Stimulated activated naive CD4-positive, alpha-beta T cell (primary cell): ENCODE results near the gene ARHGEF28.

Experiments used
- DNase-seq, 6 experiments: peaks; one replicate each; lab custom pipeline; 2025; lab: John Stamatoyannopoulos, UW

The ARHGEF28 gene

GRCh38 chr5:73735032-73735734 lies 109.2 kb downstream of the ARHGEF28 start:
- DNase-seq, result no peak

DNA sequence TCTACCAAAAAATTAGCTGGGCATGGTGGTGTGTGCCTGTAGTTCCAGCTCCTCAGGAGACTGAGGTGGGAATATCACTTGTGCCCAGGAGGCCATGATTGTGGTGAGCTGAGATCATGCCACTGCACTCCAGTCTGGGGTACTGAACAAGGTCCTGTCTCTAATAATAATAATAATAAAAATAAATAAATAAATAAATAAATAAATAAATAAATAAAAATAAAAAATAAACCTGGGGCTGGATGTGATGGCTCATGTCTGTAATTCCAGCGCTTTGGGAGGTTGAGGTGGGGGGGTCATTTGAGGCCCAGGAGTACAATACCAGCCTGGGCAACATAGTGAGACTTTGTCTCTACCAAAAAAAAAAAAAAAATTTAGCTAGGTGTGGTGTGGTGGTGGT lies 113.7 kb downstream of the ARHGEF28 start:
- no peak for DNase-seq

- no peak for DNase-seq
Measured at GRCh38 chr5:73740274-73740790, 114.3 kb downstream of the ARHGEF28 start.

GRCh38 chr5:73743161-73743560 lies 117.2 kb downstream of the ARHGEF28 start:
- DNase-seq, result no peak

DNA sequence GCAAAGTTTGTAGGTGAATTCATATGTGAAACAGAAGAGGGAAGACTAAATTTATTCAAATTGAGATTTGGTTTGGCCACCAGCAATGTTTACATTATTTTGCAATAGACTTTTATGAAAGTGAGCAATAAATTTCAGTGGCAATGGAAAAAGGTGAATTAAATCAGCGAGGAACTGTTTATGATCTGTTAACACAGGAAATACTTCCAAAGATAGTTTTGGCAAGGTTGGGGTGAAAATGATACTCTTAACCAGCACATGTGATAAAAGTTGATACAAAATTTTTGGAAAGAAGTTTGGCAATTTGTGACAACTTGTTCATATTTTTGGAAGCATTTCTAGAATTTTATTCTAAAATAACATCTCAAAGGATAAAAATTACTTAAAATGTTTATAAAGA lies 119.8 kb downstream of the ARHGEF28 start:
- no peak for DNase-seq

DNA sequence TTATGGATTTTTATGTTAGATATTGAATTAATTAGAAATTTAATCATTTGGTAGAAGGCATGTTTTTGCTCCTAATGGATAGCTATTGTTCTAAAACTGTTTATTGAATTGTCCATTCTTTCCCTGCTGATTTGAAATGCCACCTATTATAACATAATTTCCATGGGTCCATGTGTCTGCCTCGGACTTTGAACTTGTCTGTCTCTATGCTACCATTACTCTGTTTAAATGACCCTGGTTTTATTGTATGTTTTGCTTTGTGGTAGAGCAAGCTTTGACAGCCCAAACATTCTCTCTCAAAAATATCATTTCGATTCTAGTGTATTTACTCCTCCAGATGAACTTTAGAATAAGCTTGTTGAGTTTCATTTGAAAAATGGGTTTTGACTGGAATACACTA lies 120.6 kb downstream of the ARHGEF28 start:
- DNase-seq, result no peak

- no peak for DNase-seq
Measured at GRCh38 chr5:73747696-73748380, 121.8 kb downstream of the ARHGEF28 start.

GRCh38 chr5:73748510-73749400 lies 122.8 kb downstream of the ARHGEF28 start:
- no peak for DNase-seq

DNA sequence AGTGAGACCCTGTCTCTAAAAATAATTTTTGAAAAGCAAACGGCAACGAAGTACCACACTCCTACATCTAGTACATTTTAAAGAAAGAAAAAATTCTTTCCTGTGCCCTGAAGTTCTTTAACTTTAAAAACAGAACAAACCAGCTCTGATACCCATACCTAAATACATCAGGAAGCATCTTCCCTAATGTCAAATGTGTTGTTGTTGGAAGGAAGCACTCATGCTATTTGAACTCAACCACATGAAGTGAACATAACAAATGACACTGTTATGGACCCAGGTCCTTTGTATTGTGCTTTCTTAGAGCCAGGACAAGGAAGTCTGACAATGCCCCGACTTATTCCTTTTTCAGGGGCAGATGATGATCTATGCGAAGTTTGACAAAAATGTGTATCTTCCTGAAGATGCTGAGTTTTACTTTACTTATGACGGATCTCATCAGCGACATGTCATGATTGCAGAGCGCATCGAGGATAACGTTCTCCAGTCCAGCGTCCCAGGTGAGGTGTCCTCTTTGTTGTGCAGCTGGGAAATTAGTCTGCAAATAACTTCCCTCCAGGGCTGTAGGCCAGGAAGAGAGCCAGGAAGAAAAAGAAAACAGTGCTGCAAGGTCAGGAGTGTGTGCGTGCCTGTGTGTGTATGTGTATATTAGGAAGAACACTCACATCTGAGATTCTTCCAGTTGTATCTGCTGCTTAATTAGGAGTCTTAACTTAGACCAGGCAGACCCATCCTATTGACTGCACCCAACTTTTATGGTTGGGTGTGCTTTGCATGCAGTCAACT lies 123.7 kb downstream of the ARHGEF28 start:
- no peak for DNase-seq

GRCh38 chr5:73751254-73751914 lies 125.4 kb downstream of the ARHGEF28 start:
- no peak for DNase-seq

DNA sequence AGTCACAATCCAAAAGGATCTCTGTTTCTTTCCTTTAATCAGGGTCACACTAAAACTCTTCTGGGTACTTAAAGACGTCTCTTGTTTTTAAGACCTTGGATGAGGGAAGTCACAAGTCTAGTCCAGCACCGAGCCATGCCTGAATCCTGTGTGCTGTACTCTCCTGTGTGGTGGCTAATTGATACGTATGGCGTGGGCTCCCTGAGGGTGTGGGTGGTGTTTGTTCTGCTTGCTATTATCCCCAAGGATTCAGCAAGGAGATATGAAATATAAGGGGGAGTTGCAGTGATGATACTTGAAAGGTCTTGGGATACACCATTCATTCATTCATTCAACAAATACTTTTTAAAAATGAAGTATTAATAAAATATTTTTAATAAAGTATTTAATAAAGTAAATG lies 128.3 kb downstream of the ARHGEF28 start:
- no peak for DNase-seq

DNA sequence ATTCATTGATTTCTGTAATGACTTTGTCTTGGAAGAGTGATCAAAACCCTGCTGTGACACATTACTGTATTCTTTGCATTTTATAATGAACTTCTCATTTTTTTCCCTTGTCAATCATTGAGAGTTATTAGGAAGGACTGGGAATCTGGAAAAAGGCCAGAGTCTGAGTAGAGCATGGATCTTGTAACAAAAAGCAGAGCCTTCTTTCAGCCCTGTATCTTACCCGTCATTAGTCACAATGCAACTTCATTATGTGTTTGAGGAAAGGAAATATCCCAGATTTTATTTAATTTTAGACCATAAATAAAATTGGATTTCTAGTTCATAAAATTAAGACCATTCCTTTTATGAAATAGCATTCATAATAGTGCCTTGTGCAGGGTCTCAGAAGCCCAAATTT lies 131.4 kb downstream of the ARHGEF28 start:
- DNase-seq, result no peak

- DNase-seq, result no peak
Measured at GRCh38 chr5:73759771-73760170, 133.8 kb downstream of the ARHGEF28 start.

DNA sequence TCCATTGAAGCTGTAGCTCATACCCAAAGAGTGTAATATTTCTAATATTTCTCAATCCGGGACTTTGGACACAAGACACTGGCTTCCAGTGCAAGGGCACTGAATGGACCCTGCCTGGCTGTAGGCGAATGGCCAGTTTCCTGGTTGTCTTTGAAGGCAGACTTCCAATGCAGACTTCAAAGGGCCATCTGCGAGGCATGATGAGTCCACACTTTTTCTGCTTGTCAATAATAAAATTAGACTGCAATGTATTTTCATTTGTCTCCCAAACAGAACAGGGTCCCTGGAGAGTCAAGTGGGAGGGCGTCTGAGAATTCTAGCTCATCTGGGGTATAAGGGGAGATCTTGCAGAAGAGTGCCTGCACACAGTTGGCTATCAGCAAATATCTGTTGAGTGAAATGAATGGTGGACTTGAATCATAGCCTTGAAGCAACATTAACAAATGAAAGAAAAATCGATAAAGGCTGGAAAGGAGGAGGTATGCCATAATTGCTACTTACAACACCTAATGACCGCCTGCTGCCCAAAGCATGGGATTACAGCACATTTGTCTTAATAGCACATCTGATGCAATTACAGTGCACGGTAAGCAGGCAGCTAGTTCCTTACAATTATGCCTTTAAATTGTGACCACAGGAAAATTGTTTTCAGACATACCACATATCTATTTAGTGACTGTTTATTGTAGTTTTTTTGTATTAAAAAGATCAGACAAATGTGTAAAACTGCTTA lies 137.5 kb downstream of the ARHGEF28 start:
- no peak for DNase-seq

GRCh38 chr5:73764586-73764985 lies 138.6 kb downstream of the ARHGEF28 start:
- DNase-seq, result no peak

GRCh38 chr5:73764996-73765395 lies 139.0 kb downstream of the ARHGEF28 start:
- no peak for DNase-seq

DNA sequence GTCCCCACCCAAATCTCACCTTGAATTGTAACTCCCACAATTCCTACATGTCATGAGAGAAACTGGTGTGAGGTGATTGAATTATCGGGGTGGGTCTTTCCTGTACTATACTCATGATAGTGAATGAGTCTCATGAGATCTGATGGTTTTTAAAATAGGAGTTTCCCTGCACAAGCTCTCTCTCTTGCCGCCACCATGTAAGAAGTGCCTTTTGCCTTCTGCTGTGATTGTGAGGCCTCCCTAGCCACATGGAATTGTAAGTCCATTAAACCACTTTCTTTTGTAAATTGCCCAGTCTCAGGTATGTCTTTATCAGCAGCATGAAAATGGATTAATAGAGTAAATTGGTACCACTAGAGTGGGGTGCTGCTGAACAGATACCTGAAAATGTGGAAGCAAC lies 140.9 kb downstream of the ARHGEF28 start:
- DNase-seq, result no peak

DNA sequence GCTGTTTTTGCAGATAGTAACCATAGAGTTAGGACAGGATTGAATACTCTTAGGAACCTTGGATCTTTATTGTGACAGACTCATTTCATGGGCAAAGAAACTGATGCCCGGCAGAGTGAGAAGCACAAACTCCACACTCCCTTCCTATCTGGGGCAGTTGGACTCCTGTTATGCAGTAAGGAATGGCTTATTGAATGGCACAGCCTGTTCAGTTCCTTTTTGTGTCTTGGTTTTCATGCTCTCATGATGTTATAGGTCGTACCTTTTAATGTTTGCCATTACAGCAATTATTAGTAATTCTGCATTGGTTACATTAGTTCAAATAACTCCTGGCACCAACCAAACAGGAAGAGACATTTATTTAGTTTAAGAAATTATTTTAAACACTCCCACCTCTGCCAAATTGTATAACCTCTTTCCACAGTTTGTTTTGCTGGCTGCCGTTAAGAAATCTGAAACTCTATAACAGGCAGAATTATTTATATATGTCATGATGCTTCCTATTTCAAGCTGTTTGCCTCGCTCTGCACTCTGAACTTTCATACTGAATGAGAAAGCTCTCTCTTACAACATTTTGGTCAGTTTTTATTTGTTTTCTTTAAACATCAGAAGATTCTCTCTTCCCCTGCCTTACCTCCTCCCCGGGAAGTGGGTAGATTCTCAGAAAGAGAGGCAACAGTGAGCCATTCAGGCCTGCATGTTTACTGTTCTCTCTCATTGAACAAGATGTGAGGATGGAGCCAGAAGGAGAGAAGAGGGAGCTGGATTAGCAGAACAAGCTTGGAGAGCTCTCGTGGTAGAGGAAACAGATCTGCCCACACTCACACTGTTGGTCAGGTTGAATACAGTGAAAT lies 144.4 kb downstream of the ARHGEF28 start:
- DNase-seq, result no peak

DNA sequence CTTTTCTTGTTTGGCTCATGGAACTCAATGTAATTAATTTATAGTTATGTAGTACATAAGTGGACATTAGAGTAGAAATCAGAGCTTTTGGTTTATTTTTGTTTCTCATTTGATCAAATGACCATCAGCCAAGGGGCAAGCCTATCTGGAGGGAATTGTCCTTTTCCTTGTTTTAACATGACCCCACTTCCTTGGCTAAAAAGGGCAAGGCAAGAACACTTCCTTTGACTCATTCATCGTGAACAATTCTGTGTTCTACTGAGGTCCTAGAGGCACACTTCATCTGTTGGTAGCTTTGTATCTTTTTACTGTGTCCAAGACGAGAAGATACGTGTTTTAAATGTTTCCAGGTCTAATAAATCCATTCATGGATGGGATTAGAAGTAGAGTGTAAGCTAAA lies 148.9 kb downstream of the ARHGEF28 start:
- DNase-seq, result no peak

DNA sequence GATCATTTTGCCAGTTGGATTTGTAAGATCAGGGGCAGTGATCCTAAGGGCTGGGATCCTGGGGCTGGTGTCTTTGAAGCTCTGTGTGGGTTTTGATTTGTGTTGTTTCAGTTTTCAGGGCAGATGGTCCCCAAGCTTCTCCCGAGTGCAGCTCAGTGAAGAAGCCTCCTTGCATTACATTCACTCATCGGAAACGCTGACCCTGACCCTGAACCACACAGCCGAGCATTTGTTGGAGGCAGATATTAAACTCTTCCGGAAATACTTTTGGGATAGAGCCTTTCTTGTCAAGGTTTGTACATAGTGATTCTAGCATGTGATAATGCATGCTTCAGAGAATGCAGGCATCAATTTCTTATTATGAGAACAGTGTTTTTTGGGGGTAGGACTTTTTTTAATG lies 150.4 kb downstream of the ARHGEF28 start:
- DNase-seq, result no peak
